IMR-90 (cell line): ENCODE measurements around the gene AKNA. TPM values are rescaled to one million over a fixed set of nuclear protein-coding genes. Genes with fewer than 3 reads are reported as not detected.
A peak's percentile ranks its signal among the peaks of the same experiment; 100 is the strongest.

Source experiments
- ATAC-seq: fragments of 200-7000 bp; cut with Tn5 transposase; 2 replicates; pipeline ENCODE4 v1.9.1; 2020; ENCODE audit warnings: low read depth, mild to moderate bottlenecking, moderate library complexity
- BruUV-seq: library from RNA; stranded (reverse); fragments of 400-500 nt; replicated peaks from 2 replicates; lab custom pipeline; 2021; lab: Mats Ljungman, UMichigan
- CTCF ChIA-PET: fragments of 300-600 bp; formaldehyde crosslinking; extraction: SDS; loops from one replicate; lab custom pipeline; 2021; ENCODE audit warnings: antibody characterized with exemption; lab: Yijun Ruan, JAX
- POLR2A ChIA-PET: fragments of 300-600 bp; sonication (Branson Sonifier 250); formaldehyde crosslinking; loops from one replicate; lab custom pipeline; 2022; ENCODE audit warnings: antibody characterized with exemption; ENCODE audit not compliant: unreplicated experiment; lab: Charles Lee
- DNase-seq: peaks from one replicate; pipeline ENCODE4 v3.0.0; 2013
- H2AFZ ChIP-seq: replicated peaks from 2 replicates; pipeline ENCODE3; 2013; ENCODE audit warnings: low read length, mild to moderate bottlenecking; ENCODE audit not compliant: poor library complexity
- H2AK5ac ChIP-seq: 2 replicates; pipeline ENCODE4 v1.6.1; 2013; ENCODE audit warnings: low read depth, low read length, inconsistent platforms
- H2AK9ac ChIP-seq: replicated peaks from 2 replicates; pipeline ENCODE3; 2013; ENCODE audit warnings: mild to moderate bottlenecking, low read depth, low read length, moderate library complexity; ENCODE audit not compliant: poor library complexity
- H2BK120ac ChIP-seq: 2 replicates; pipeline ENCODE4 v1.6.1; 2013; ENCODE audit warnings: low read depth, low read length, inconsistent platforms
- H2BK15ac ChIP-seq: 3 replicates; pipeline ENCODE4 v1.6.1; 2013; ENCODE audit warnings: low read depth, low read length, inconsistent platforms
- H2BK20ac ChIP-seq: 2 replicates; pipeline ENCODE4 v1.6.1; 2013; ENCODE audit warnings: low read depth, mild to moderate bottlenecking, inconsistent platforms, low read length, moderate library complexity
- H2BK5ac ChIP-seq: 2 replicates; pipeline ENCODE4 v1.6.1; 2013; ENCODE audit warnings: mild to moderate bottlenecking, low read depth, low read length, inconsistent platforms; ENCODE audit not compliant: poor library complexity, severe bottlenecking
- H3K14ac ChIP-seq: replicated peaks from 2 replicates; pipeline ENCODE4 v1.6.1; 2013; ENCODE audit warnings: low read depth, low read length, inconsistent platforms
- H3K18ac ChIP-seq: 2 replicates; pipeline ENCODE4 v1.6.1; 2013; ENCODE audit warnings: low read depth, low read length, control low read depth
- H3K23ac ChIP-seq: 2 replicates; pipeline ENCODE4 v1.6.1; 2013; ENCODE audit warnings: low read depth, low read length, inconsistent platforms
- H3K27ac ChIP-seq: 2 replicates; pipeline ENCODE4 v1.5.1; 2013; ENCODE audit warnings: mild to moderate bottlenecking, control low read depth, low read length; ENCODE audit not compliant: insufficient read depth
- H3K27me3 ChIP-seq: 2 replicates; pipeline ENCODE4 v1.6.1; 2013; ENCODE audit warnings: low read length; ENCODE audit not compliant: control insufficient read depth, insufficient read depth
- H3K36me3 ChIP-seq: 2 replicates; pipeline ENCODE4 v1.6.1; 2013; ENCODE audit warnings: low read length, mixed read lengths; ENCODE audit not compliant: control insufficient read depth, insufficient read depth
- H3K4ac ChIP-seq: 2 replicates; pipeline ENCODE4 v1.6.1; 2013; ENCODE audit warnings: low read depth, low read length, inconsistent platforms
- H3K4me1 ChIP-seq: 2 replicates; pipeline ENCODE4 v1.6.1; 2013; ENCODE audit warnings: low read length, mixed read lengths; ENCODE audit not compliant: control insufficient read depth, insufficient read depth
- H3K4me2 ChIP-seq: 2 replicates; pipeline ENCODE4 v1.6.1; 2013; ENCODE audit warnings: low read depth, mild to moderate bottlenecking, control low read depth, low read length, moderate library complexity
- H3K4me3 ChIP-seq: 2 replicates; pipeline ENCODE4 v1.5.1; 2013; ENCODE audit warnings: low read depth, mild to moderate bottlenecking, control low read depth, low read length, moderate library complexity; ENCODE audit not compliant: insufficient read depth
- H3K56ac ChIP-seq: 2 replicates; pipeline ENCODE4 v1.6.1; 2013; ENCODE audit warnings: low read length, inconsistent platforms; ENCODE audit not compliant: insufficient read depth; ENCODE audit errors: extremely low read depth
- H3K79me1 ChIP-seq, 2 experiments: 2 replicates each; pipeline ENCODE4 v1.6.1; 2013; ENCODE audit warnings: low read length in 2 of 2, inconsistent platforms in 1 of 2, low read depth in 1 of 2
- H3K9ac ChIP-seq: 2 replicates; pipeline ENCODE4 v1.6.1; 2013; ENCODE audit warnings: low read depth, low read length, control low read depth
- H3K9me1 ChIP-seq: 2 replicates; pipeline ENCODE4 v1.6.1; 2013; ENCODE audit warnings: low read length, inconsistent platforms; ENCODE audit not compliant: insufficient read depth
- H3K9me3 ChIP-seq: 2 replicates; pipeline ENCODE4 v1.6.1; 2013; ENCODE audit warnings: low read length; ENCODE audit not compliant: control insufficient read depth, insufficient read depth
- H4K20me1 ChIP-seq: 2 replicates; pipeline ENCODE4 v1.6.1; 2013; ENCODE audit warnings: low read length, inconsistent platforms; ENCODE audit not compliant: insufficient read depth
- H4K5ac ChIP-seq: 2 replicates; pipeline ENCODE4 v1.6.1; 2013; ENCODE audit warnings: mild to moderate bottlenecking, low read depth, low read length, control low read depth
- H4K8ac ChIP-seq, 2 experiments: 2 replicates each; pipeline ENCODE4 v1.6.1; 2013; ENCODE audit warnings: low read depth in 2 of 2, low read length in 2 of 2, control low read depth in 1 of 2, inconsistent platforms in 1 of 2
- H4K91ac ChIP-seq: 2 replicates; pipeline ENCODE4 v1.6.1; 2013; ENCODE audit warnings: low read depth, low read length, inconsistent platforms; ENCODE audit not compliant: insufficient read depth
- BHLHE40 ChIP-seq: fragments of 150-350 bp; IDR thresholded peaks from 2 replicates; pipeline ENCODE4 v1.6.1; 2016; ENCODE audit warnings: mild to moderate bottlenecking, low read depth, low read length
- CHD1 ChIP-seq: IDR thresholded peaks from 2 replicates; pipeline ENCODE4 v1.6.1; 2012; ENCODE audit warnings: low read depth, low read length, improper control_type of control experiment
- FOS ChIP-seq: fragments of 150-350 bp; IDR thresholded peaks from 2 replicates; pipeline ENCODE4 v1.6.1; 2016; ENCODE audit warnings: low read depth, low read length
- MAFK ChIP-seq: IDR thresholded peaks from 2 replicates; pipeline ENCODE4 v1.6.1; 2012; ENCODE audit warnings: low read depth, low read length, improper control_type of control experiment
- MAZ ChIP-seq: IDR thresholded peaks from 2 replicates; pipeline ENCODE4 v1.6.1; 2012; ENCODE audit warnings: low read depth, mild to moderate bottlenecking, low read length, improper control_type of control experiment, moderate library complexity, borderline replicate concordance
- NFE2L2 ChIP-seq: fragments of 150-350 bp; IDR thresholded peaks from 2 replicates; pipeline ENCODE4 v1.6.1; 2016; ENCODE audit warnings: low read depth, mild to moderate bottlenecking, low read length
- RAD21 ChIP-seq: IDR thresholded peaks from 2 replicates; pipeline ENCODE4 v1.6.1; 2012; ENCODE audit warnings: low read length, improper control_type of control experiment
- RCOR1 ChIP-seq: IDR thresholded peaks from 2 replicates; pipeline ENCODE4 v1.6.1; 2012; ENCODE audit warnings: mild to moderate bottlenecking, low read length, improper control_type of control experiment; ENCODE audit not compliant: insufficient replicate concordance
- SMC3 ChIP-seq: fragments of 150-350 bp; IDR thresholded peaks from 2 replicates; pipeline ENCODE4 v1.6.1; 2016; ENCODE audit warnings: low read depth, mild to moderate bottlenecking, antibody characterized with exemption, low read length, moderate library complexity
- WGBS, 2 experiments: methylation state at CpG; one replicate each; pipeline versions ENCODE4 v1.1.5 to v1.1.7; 2013; ENCODE audit warnings: missing lambda C conversion rate in 2 of 2; ENCODE audit not compliant: insufficient read length in 1 of 2; ENCODE audit errors: extremely low coverage in 2 of 2; 5-methylcytosine and 5-hydroxymethylcytosine counted together
- dilution Hi-C: fragments of 300-500 bp; cut with HindIII; formaldehyde crosslinking; loops from one replicate; pipeline ENCODE4 v1.14.3; 2018; ENCODE audit warnings: low sequenced_read_pairs; ENCODE audit not compliant: unreplicated experiment
- in situ Hi-C: fragments of 300-500 bp; cut with MboI; formaldehyde crosslinking; loops from 3 replicates; pipeline ENCODE4 v1.14.3; 2019; ENCODE audit warnings: low sequenced_read_pairs, inconsistent platforms, mixed read lengths
- intact Hi-C: fragments of 100-400 bp; cut with micrococcal nuclease; formaldehyde crosslinking; loops from 2 replicates; pipeline ENCODE4 v1.10.0; 2022
- polyA plus RNA-seq, 3 experiments: library from polyadenylated mRNA; depleted of rRNA; stranded (reverse); fragments of >200 nt; gene quantifications; 2 replicates each; pipeline ENCODE4 v1.2.3, GENCODE V29; 2012; ENCODE audit warnings: low replicate concordance in 1 of 3
- total RNA-seq: library from RNA; depleted of rRNA; stranded (reverse); fragments of >200 nt; gene quantifications from 2 replicates; pipeline ENCODE4 v1.2.3, GENCODE V29; 2012
- TF ChIP-seq, protein P1 (sequence below): conservative IDR thresholded peaks from 2 replicates; pipeline ENCODE4 v1.5.1; 2012; ENCODE audit warnings: mild to moderate bottlenecking, low read depth, low read length, improper control_type of control experiment
- TF ChIP-seq, protein P2 (sequence below): fragments of 150-350 bp; IDR thresholded peaks from 2 replicates; pipeline ENCODE4 v1.6.1; 2017; ENCODE audit warnings: mild to moderate bottlenecking, antibody characterized with exemption, low read length, low read depth

AKNA gene
- total and polyA plus RNA-seq, 2 of the 4 experiments (the other 2 are of a cell fraction) = 2.7 to 7.3 TPM

DNA sequence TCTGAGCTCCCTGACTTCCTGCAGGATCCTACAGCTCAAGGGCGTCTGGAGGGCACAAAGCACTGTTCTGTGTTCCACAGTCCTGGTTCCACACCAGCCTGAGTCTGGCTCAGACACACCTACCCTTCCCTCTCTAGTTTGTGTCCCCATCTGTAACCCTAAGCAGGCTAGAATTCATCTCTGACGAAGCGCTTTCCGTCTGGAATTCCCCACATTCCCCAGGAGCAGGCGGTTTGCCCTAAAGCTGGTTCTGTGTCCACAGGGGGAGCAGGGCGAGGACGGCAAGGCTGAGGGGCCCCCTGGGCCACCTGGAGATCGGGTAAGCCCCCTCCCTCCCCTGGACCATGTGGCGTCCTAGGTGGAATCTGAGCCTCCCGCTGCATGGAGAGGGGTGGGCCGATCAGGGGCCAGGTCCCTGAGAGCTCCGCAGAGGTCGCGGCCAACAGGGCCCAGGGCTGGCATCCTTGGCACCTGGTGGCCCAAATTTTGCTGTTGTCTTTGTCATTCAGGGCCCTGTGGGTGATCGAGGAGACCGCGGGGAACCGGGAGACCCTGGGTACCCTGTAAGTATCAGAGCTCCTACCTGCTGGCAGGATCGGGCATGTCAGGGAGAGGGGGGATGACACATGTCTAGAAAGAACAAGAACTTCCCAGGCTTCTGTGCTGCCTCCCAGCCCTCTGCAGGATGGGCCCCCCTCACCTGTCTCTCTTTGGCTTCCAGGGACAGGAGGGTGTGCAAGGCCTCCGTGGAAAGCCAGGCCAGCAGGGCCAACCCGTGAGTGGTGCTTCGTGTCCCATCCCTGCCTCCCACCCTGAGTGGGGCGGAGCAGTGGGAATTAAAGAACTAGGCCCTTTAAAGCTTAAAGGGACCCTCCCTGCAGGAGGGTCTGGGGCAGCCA, 99.3 kb downstream of the AKNA start:
- peak overlapping the region in 1 of 2 experiments; percentile 84; a peak in 1 of 4 replicates for H4K8ac ChIP-seq
- no peak overlapping the region for H3K4me3 ChIP-seq
- no peak overlapping the region for H3K18ac ChIP-seq
- peak overlapping the region; percentile 93 for H2BK120ac ChIP-seq
- peak overlapping the region; percentile 8; the same call in 1 of the 2 replicates for H4K5ac ChIP-seq
- CTCF ChIA-PET = interaction anchor here (0.6 to 2.0 kb wide), 6 partner anchors 20 to 206 kb away, joined by 3 to 10 read pairs (median 4); partner anchors contain the start of gene COL27A1
- H3K9me1 ChIP-seq = peaks cover 23% of the 10 kb centered on the region
- TF ChIP-seq FOS (0 out of 2 replicates have a peak, but pooled peaks have one; percentile 18), RCOR1 (peak; percentile 43), CHD1 (0 out of 2 replicates have a peak, but pooled peaks have one; percentile 62), MAFK (0 out of 2 replicates have a peak, but pooled peaks have one; percentile 9), MAZ (peak; percentile 45; the same call in 1 of the 2 replicates), NFE2L2 (peak; percentile 57; the same call in 1 of the 2 replicates), BHLHE40 (no peak), RAD21 (peak; percentile 32), SMC3 (peak; percentile 32; the same call in 1 of the 2 replicates)
- TF ChIP-seq, protein P1, sequence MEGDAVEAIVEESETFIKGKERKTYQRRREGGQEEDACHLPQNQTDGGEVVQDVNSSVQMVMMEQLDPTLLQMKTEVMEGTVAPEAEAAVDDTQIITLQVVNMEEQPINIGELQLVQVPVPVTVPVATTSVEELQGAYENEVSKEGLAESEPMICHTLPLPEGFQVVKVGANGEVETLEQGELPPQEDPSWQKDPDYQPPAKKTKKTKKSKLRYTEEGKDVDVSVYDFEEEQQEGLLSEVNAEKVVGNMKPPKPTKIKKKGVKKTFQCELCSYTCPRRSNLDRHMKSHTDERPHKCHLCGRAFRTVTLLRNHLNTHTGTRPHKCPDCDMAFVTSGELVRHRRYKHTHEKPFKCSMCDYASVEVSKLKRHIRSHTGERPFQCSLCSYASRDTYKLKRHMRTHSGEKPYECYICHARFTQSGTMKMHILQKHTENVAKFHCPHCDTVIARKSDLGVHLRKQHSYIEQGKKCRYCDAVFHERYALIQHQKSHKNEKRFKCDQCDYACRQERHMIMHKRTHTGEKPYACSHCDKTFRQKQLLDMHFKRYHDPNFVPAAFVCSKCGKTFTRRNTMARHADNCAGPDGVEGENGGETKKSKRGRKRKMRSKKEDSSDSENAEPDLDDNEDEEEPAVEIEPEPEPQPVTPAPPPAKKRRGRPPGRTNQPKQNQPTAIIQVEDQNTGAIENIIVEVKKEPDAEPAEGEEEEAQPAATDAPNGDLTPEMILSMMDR = peak; percentile 16; the same call in 1 of the 2 replicates
- TF ChIP-seq, protein P2, sequence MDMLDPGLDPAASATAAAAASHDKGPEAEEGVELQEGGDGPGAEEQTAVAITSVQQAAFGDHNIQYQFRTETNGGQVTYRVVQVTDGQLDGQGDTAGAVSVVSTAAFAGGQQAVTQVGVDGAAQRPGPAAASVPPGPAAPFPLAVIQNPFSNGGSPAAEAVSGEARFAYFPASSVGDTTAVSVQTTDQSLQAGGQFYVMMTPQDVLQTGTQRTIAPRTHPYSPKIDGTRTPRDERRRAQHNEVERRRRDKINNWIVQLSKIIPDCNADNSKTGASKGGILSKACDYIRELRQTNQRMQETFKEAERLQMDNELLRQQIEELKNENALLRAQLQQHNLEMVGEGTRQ = no peak
- H3K36me3 ChIP-seq = peaks cover 11% of the 10 kb centered on the region
- peak overlapping the region; percentile 62; the same call in 1 of the 2 replicates for H3K23ac ChIP-seq
- H3K27me3 ChIP-seq = no peaks in the 10 kb centered on the region
- DNase-seq (peak; percentile 86), ATAC-seq (peak; percentile 45)
- peak overlapping the region; percentile 21; the same call in 1 of the 3 replicates for H2BK15ac ChIP-seq
- H2AFZ ChIP-seq = peak overlapping the region; percentile 79
- BruUV-seq = no TSS peak
- intact Hi-C loops (no loop called here), in situ Hi-C loops (loop anchor here (5.0 kb wide), 1 partner anchor 126 kb away; no protein-coding TSS in a partner anchor), dilution Hi-C loops (no loop called here)
- H3K4me2 ChIP-seq = no peak overlapping the region
- H3K4me1 ChIP-seq = peaks cover 19% of the 10 kb centered on the region
- peaks cover 0 to 18% of the 10 kb centered on the region in 2 experiments; a peak in 2 of 4 replicates for H3K79me1 ChIP-seq
- POLR2A ChIA-PET = no interaction called here
- H3K9ac ChIP-seq = no peak overlapping the region
- H4K91ac ChIP-seq = peak overlapping the region; percentile 86
- peak overlapping the region; percentile 92 for H2BK20ac ChIP-seq
- no peaks in the 10 kb centered on the region for H3K9me3 ChIP-seq
- H3K14ac ChIP-seq = peak overlapping the region; percentile 88
- H2BK5ac ChIP-seq = peak overlapping the region; percentile 55
- no peak overlapping the region for H3K56ac ChIP-seq
- H2AK5ac ChIP-seq = peak overlapping the region; percentile 76
- 55% methylated on average over 8 of the region's 23 CpGs; no CpG with 5 or more reads in 1 of the 2 experiments for WGBS, 2 experiments
- peak overlapping the region; percentile 56 for H2AK9ac ChIP-seq
- no peak overlapping the region for H3K27ac ChIP-seq
- H4K20me1 ChIP-seq = no peaks in the 10 kb centered on the region
- H3K4ac ChIP-seq = peak overlapping the region; percentile 93
